H9 (cell line): ENCODE measurements around the gene PRSS22. TPM values are rescaled to one million over a fixed set of nuclear protein-coding genes. Genes with fewer than 3 reads are reported as not detected.

Experiments
- DNase-seq: peaks from one replicate; pipeline ENCODE4 v3.0.0-alpha.2; 2017
- H2AFZ ChIP-seq: one replicate; pipeline ENCODE4 v1.6.1; 2013; ENCODE audit warnings: mild to moderate bottlenecking, low read length, control low read depth, moderate library complexity
- H2AK5ac ChIP-seq: 2 replicates; pipeline ENCODE4 v1.6.1; 2013; ENCODE audit warnings: low read length, control low read depth, mixed read lengths; ENCODE audit not compliant: insufficient read length
- H2BK120ac ChIP-seq: one replicate; pipeline ENCODE4 v1.6.1; 2013; ENCODE audit warnings: low read depth, mild to moderate bottlenecking, low read length, control low read depth, inconsistent platforms; ENCODE audit not compliant: poor library complexity, severe bottlenecking
- H2BK12ac ChIP-seq: 2 replicates; pipeline ENCODE4 v1.6.1; 2013; ENCODE audit warnings: low read length, control low read depth, mixed read lengths, low read depth; ENCODE audit not compliant: insufficient read length
- H2BK15ac ChIP-seq: 2 replicates; pipeline ENCODE4 v1.6.1; 2013; ENCODE audit warnings: low read depth, low read length, control low read depth
- H2BK20ac ChIP-seq: one replicate; pipeline ENCODE4 v1.6.1; 2013; ENCODE audit warnings: low read depth, mild to moderate bottlenecking, low read length, control low read depth, inconsistent platforms; ENCODE audit not compliant: poor library complexity, severe bottlenecking
- H2BK5ac ChIP-seq: 2 replicates; pipeline ENCODE4 v1.6.1; 2013; ENCODE audit warnings: low read length, control low read depth, mixed read lengths; ENCODE audit not compliant: insufficient read length
- H3K14ac ChIP-seq: 2 replicates; pipeline ENCODE4 v1.6.1; 2013; ENCODE audit warnings: low read length, control low read depth; ENCODE audit not compliant: insufficient read depth
- H3K18ac ChIP-seq: 2 replicates; pipeline ENCODE4 v1.6.1; 2013; ENCODE audit warnings: low read depth, mild to moderate bottlenecking, mixed read lengths, low read length, control low read depth; ENCODE audit not compliant: insufficient read length
- H3K23ac ChIP-seq: 2 replicates; pipeline ENCODE4 v1.6.1; 2013; ENCODE audit warnings: low read length, control low read depth, mixed read lengths, low read depth; ENCODE audit not compliant: insufficient read length
- H3K23me2 ChIP-seq: 2 replicates; pipeline ENCODE4 v1.6.1; 2013; ENCODE audit warnings: low read depth, mild to moderate bottlenecking, mixed read lengths, low read length, control low read depth; ENCODE audit not compliant: insufficient read length, poor library complexity, severe bottlenecking
- H3K27ac ChIP-seq: 2 replicates; pipeline ENCODE4 v1.5.1; 2013; ENCODE audit warnings: low read length, control low read depth, mixed read lengths, low read depth; ENCODE audit not compliant: insufficient read length
- H3K27me3 ChIP-seq: 2 replicates; pipeline ENCODE4 v1.6.1; 2013; ENCODE audit warnings: low read length, control low read depth, inconsistent platforms; ENCODE audit not compliant: insufficient read depth
- H3K4ac ChIP-seq: 2 replicates; pipeline ENCODE4 v1.6.1; 2013; ENCODE audit warnings: low read depth, mild to moderate bottlenecking, control low read depth, inconsistent platforms, low read length, moderate library complexity
- H3K4me1 ChIP-seq: 2 replicates; pipeline ENCODE4 v1.6.1; 2013; ENCODE audit warnings: low read length, control low read depth, inconsistent platforms; ENCODE audit not compliant: insufficient read depth
- H3K4me2 ChIP-seq: 2 replicates; pipeline ENCODE4 v1.6.1; 2013; ENCODE audit warnings: low read length, control low read depth, mixed read lengths; ENCODE audit not compliant: insufficient read length, insufficient read depth
- H3K56ac ChIP-seq: 2 replicates; pipeline ENCODE4 v1.6.1; 2013; ENCODE audit warnings: low read depth, mild to moderate bottlenecking, mixed read lengths, low read length, control low read depth; ENCODE audit not compliant: insufficient read length
- H3K79me1 ChIP-seq: 2 replicates; pipeline ENCODE4 v1.6.1; 2013; ENCODE audit warnings: low read depth, mild to moderate bottlenecking, moderate library complexity, low read length, control low read depth, inconsistent platforms; ENCODE audit not compliant: insufficient read depth, poor library complexity, severe bottlenecking
- H3K79me2 ChIP-seq: 2 replicates; pipeline ENCODE4 v1.6.1; 2013; ENCODE audit warnings: low read length, control low read depth, inconsistent platforms; ENCODE audit not compliant: insufficient read depth
- H3K9ac ChIP-seq: 2 replicates; pipeline ENCODE4 v1.6.1; 2013; ENCODE audit warnings: low read length, control low read depth, mixed read lengths; ENCODE audit not compliant: insufficient read length; ENCODE audit errors: extremely low read depth
- H3K9me3 ChIP-seq: one replicate; pipeline ENCODE4 v1.6.1; 2013; ENCODE audit warnings: low read depth, low read length, inconsistent platforms; ENCODE audit not compliant: control insufficient read depth
- H3T11ph ChIP-seq: one replicate; pipeline ENCODE4 v1.6.1; 2013; ENCODE audit warnings: mild to moderate bottlenecking, low read length, control low read depth, inconsistent platforms
- H4K20me1 ChIP-seq: one replicate; pipeline ENCODE4 v1.6.1; 2013; ENCODE audit not compliant: control insufficient read depth, insufficient read length, insufficient read depth
- H4K5ac ChIP-seq: 2 replicates; pipeline ENCODE4 v1.6.1; 2013; ENCODE audit warnings: low read depth, mild to moderate bottlenecking, mixed read lengths, low read length, control low read depth; ENCODE audit not compliant: insufficient read length
- H4K8ac ChIP-seq: replicated peaks from 2 replicates; pipeline ENCODE4 v1.6.1; 2013; ENCODE audit warnings: low read length, control low read depth, mixed read lengths, low read depth; ENCODE audit not compliant: insufficient read length
- H4K91ac ChIP-seq: 2 replicates; pipeline ENCODE4 v1.6.1; 2013; ENCODE audit warnings: low read depth, mild to moderate bottlenecking, moderate library complexity, mixed read lengths, low read length, control low read depth; ENCODE audit not compliant: insufficient read length
- H3K27ac Mint-ChIP-seq, 3 experiments: 2 replicates in 2 of 3; 3 replicates in 1 of 3; pipeline ENCODE4 v1.8.0; 2020 to 2021; ENCODE audit warnings: mixed read lengths in 3 of 3, mild to moderate bottlenecking in 1 of 3, moderate library complexity in 1 of 3
- H3K27me3 Mint-ChIP-seq: 2 replicates; pipeline ENCODE4 v1.8.0; 2021; ENCODE audit warnings: low read depth, mild to moderate bottlenecking, moderate library complexity, mixed read lengths
- H3K36me3 Mint-ChIP-seq, 3 experiments: 2 replicates in 2 of 3; 3 replicates in 1 of 3; pipeline ENCODE4 v1.8.0; 2020 to 2021; ENCODE audit warnings: low read depth in 3 of 3, mixed read lengths in 3 of 3; ENCODE audit not compliant: insufficient read depth in 1 of 3
- H3K4me1 Mint-ChIP-seq, 2 experiments: 2 replicates each; pipeline ENCODE4 v1.8.0; 2020; ENCODE audit warnings: mixed read lengths in 2 of 2
- H3K4me3 Mint-ChIP-seq, 2 experiments: 2 replicates in 1 of 2; 3 replicates in 1 of 2; pipeline ENCODE4 v1.8.0; 2020 to 2021; ENCODE audit warnings: mild to moderate bottlenecking in 2 of 2, mixed read lengths in 2 of 2, moderate library complexity in 1 of 2
- H3K9me3 Mint-ChIP-seq, 2 experiments: 2 replicates in 1 of 2; 3 replicates in 1 of 2; pipeline ENCODE4 v1.8.0; 2020; ENCODE audit warnings: mild to moderate bottlenecking in 2 of 2, mixed read lengths in 2 of 2, moderate library complexity in 1 of 2
- WGBS: extraction: QIAGEN DNeasy Blood & Tissue Kit; methylation state at CpG from one replicate; pipeline ENCODE4 v1.1.7; 2013; ENCODE audit warnings: missing lambda C conversion rate, low lambda C conversion rate, mixed read lengths; ENCODE audit not compliant: insufficient read length; ENCODE audit errors: extremely low coverage; 5-methylcytosine and 5-hydroxymethylcytosine counted together
- total RNA-seq: library from RNA; stranded (reverse); gene quantifications from 2 replicates; pipeline ENCODE4 v1.2.1, GENCODE V29; 2021
- TF ChIP-seq, protein P1 (sequence below): fragments of 200-600 bp; sonication (generic); conservative IDR thresholded peaks from 3 replicates; pipeline ENCODE4 v1.8.0; 2021; ENCODE audit warnings: antibody characterized with exemption, mild to moderate bottlenecking

PRSS22 gene
- total RNA-seq, 1 experiment from 2014 or later: 1.9 TPM

DNA sequence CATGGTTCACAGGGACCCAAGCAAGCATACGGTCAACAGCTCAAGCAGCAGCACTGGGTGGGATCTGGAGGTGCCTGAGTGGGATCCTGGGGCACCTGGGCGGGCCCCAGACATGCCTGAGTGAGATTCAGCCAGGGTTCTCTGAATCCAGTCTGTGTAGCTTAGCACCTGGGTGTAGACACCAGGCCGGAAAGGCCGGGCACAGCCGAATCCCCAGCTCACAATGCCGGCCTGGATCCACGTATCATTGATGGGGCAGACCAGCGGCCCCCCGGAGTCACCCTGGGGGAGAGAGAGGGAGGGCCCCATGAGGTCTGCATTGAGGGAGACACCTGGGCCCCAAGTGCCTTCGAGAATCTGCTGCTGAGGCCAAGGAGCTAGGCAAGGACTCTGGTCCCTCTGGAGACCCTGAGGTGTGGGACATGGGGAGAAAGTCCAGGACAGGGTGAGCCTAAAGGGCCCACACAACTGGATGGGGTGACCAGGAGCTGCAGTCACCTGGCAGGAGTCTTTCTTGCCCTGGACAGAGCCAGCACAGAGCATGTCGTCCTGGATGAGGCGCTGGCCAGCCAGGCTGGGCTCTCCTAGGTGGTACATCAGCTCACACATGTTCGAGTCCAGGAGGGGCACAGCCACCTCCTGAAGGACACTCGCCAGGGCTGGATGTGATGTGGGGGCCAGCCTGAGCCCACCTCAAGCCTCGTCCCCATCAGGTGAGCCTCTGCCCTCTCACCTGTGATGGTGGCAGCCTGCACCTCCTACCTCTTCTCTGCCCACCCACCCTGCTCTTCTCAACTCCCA, 18.1 kb downstream of the PRSS22 start:
- no peak overlapping the region for H4K5ac ChIP-seq
- H2BK5ac ChIP-seq: no peak overlapping the region
- no peaks in the 10 kb centered on the region for H3K79me2 ChIP-seq
- no peak overlapping the region for H3K27ac ChIP-seq
- no peak overlapping the region for H4K8ac ChIP-seq
- no peaks in the 10 kb centered on the region for H3K23me2 ChIP-seq
- no peak overlapping the region for H3K9ac ChIP-seq
- no peak overlapping the region for H3K23ac ChIP-seq
- no peak overlapping the region for H3K4me2 ChIP-seq
- H2AK5ac ChIP-seq: no peak overlapping the region
- Mint-ChIP-seq H3K9me3 (peaks cover 0 to 3% of the 10 kb centered on the region in 2 experiments; a peak in 3 of 5 replicates), H3K36me3 (no peaks in the 10 kb centered on the region), H3K4me3 (no peak overlapping the region), H3K4me1 (peaks cover 17 to 20% of the 10 kb centered on the region in 2 experiments), H3K27ac (no peak overlapping the region; a peak in 1 of 7 replicates), H3K27me3 (peaks cover 13% of the 10 kb centered on the region)
- H3K79me1 ChIP-seq: no peaks in the 10 kb centered on the region
- H4K20me1 ChIP-seq: no peaks in the 10 kb centered on the region
- H3K4me1 ChIP-seq: peaks cover 3% of the 10 kb centered on the region; the same call in 1 of the 2 replicates
- no peaks in the 10 kb centered on the region for H3K9me3 ChIP-seq
- H3K14ac ChIP-seq: no peak overlapping the region
- H3K27me3 ChIP-seq: no peaks in the 10 kb centered on the region; the same call in 1 of the 2 replicates
- H3K18ac ChIP-seq: no peak overlapping the region
- H2BK120ac ChIP-seq: no peak overlapping the region
- no peak overlapping the region for H2AFZ ChIP-seq
- no peak for DNase-seq
- no peak overlapping the region for H3K56ac ChIP-seq
- H4K91ac ChIP-seq: no peak overlapping the region
- H2BK20ac ChIP-seq: no peak overlapping the region
- TF ChIP-seq, protein P1, sequence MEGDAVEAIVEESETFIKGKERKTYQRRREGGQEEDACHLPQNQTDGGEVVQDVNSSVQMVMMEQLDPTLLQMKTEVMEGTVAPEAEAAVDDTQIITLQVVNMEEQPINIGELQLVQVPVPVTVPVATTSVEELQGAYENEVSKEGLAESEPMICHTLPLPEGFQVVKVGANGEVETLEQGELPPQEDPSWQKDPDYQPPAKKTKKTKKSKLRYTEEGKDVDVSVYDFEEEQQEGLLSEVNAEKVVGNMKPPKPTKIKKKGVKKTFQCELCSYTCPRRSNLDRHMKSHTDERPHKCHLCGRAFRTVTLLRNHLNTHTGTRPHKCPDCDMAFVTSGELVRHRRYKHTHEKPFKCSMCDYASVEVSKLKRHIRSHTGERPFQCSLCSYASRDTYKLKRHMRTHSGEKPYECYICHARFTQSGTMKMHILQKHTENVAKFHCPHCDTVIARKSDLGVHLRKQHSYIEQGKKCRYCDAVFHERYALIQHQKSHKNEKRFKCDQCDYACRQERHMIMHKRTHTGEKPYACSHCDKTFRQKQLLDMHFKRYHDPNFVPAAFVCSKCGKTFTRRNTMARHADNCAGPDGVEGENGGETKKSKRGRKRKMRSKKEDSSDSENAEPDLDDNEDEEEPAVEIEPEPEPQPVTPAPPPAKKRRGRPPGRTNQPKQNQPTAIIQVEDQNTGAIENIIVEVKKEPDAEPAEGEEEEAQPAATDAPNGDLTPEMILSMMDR: no peak
- H3K4ac ChIP-seq: no peak overlapping the region
- no peak overlapping the region for H2BK15ac ChIP-seq
- no peak overlapping the region for H3T11ph ChIP-seq
- H2BK12ac ChIP-seq: no peak overlapping the region
- WGBS: no CpG with 5 or more reads among the region's 15 CpGs
